HG03103 (cell line): Measurements from ENCODE around the gene KSR1.

Experiments used
- ATAC-seq: cut with Tn5 transposase; IDR thresholded peaks from one replicate; pipeline ENCODE4 v1.9.1; 2021; ENCODE audit warnings: low read depth; ENCODE audit not compliant: unreplicated experiment

KSR1 gene

GRCh38 chr17:27562777-27563455, 106.7 kb downstream of the KSR1 start:
- ATAC-seq: no peak

GRCh38 chr17:27563532-27563931, 107.3 kb downstream of the KSR1 start:
- no peak for ATAC-seq

GRCh38 chr17:27564463-27564862, 108.2 kb downstream of the KSR1 start:
- ATAC-seq: no peak

DNA sequence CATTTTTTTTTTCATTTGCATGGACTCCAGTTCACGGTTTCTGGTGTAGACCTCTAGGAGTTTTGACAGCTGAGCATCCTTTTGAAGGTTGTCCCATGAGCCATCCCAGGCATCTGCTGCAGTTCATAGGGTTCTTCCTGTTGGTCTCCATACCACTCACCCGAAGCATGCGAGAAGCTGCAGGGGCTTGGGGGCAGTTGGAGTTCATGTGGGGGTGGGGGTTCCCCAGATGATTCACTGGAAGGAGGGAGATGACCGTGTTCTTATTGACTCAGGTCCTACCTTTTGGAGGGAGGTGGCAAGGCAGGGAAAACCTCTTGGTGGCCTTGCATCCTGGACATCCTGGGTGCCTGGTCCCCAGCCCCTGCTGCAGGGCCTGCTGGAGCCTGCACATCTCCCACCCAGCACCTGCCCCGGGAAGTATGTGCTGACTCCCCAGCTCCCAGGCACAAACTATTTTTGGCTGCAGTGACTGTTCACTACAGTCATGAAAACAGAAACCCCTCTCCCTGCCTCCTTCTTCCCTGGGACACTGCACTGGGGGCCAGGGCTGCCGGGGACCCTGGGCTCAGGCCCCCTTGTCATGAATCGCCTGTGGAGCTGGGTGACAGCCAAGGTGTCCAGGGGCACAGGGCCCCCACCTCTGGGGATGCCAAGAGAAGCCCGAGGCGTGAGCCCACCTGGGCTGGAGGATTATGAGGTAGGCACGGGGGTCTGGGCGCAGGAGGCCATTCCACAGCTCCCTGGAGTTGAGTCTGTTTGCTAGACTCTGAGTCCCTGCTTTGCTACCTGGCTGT, 109.8 kb downstream of the KSR1 start:
- no peak for ATAC-seq

DNA sequence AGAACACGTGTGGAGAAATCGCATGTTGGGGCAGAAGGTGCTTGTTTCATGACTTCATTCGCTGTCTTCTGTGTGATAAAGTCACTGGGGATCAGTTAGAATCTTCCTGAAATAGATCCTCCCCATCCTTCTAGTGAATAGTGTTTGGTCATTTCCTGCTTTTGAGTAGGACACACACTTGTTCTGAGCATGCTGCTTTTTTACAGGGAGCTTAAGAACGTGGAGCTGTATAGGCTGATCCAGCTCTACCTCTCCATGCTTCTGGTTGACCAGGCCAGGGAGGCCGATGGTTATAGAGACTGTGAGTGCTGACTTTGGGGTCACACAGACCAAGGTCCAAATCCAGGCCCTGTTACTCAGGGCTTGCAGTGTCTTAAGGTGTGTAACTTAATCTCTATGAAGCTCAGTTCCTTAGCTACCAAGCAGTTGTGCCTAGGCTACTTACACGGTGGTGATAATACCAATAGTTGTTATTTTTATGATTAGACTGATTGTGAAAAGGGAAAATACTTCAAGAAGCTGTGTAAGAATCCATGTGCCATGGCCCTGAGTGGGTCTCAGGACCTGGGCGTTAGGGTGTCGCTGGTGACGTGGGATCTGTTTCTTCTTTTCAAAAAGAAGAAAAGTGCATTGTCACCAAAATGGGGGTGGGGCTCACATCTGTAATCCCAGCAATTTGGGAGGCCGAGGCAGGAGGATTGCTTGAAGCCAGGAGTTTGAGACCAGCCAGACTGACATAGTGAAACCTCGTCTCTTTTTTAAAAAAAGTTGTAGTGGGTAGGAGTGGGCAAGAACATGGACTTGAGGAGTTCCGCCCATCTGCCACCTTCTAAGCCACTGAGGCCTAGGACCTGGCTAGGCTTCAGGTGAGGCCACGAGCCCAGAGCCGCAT, 110.7 kb downstream of the KSR1 start:
- ATAC-seq: no peak

DNA sequence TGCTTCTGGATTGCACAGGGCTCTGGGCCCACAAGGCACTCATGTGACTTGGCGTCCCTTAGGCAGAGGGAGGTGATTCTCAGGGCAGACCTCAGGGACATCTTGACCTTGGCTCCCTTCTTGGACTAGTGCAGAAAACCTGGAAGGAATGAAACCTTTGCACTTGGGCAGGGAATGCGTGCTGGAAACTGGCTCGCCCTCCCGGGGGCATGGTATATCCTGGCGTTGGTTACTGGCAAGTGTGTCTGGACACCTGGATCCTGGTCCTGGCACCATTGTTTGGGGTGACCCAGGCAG, 111.3 kb downstream of the KSR1 start:
- ATAC-seq: no peak

DNA sequence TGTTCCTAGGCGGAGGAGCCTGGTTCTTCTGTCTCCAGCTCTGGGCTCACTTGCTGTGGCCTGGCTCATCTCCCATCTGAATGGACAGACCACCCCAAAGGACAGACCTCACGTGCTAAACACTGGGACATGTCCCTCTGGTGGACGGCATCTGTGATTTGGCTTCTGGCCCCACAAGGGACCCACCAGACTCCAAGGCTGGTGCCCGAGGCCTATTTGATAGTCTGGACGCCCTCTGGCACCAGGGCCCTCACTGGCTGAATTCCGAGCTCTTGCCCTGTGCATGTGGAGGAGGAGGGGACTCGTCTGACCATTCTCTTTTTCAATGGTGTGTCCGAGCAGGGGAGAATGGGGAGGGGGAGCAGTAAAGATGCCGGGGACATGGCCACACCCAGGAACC, 112.0 kb downstream of the KSR1 start:
- no peak for ATAC-seq

GRCh38 chr17:27568811-27569210, 112.6 kb downstream of the KSR1 start:
- no peak for ATAC-seq

GRCh38 chr17:27569257-27569722, 113.0 kb downstream of the KSR1 start:
- ATAC-seq: no peak

DNA sequence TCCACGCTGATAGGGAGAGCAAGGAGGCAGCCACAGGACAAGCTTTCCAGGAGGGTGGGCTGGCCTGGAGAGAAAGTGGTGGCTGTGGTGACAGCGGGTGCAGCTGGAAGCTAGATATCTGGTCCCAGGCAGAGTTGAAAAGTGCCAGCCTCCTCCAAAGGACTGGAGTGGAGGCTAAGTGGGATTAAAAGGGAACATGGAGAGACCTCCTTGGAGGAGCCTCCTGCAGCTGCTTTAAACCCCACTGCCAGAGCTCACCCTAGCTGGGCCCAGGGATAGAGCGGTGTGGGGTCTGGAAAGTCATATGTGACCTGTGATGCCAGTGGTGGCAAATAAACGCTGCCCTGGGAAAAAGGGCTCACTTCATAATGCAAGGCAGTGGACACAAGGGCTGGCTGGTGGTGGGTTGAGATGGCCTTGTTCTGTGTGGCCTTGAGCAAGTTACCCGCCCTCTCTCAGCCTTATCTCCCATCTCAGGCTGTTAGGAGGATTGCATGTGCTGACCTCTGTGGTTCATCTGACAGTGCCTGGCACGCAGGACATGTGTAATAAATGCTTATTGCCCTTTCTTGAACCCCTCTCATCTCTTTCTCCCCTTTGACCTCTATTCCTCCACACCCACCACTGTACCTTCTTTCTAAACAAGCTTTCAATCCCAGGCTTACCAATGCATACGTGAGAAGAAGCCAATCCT, 113.8 kb downstream of the KSR1 start:
- no peak for ATAC-seq

DNA sequence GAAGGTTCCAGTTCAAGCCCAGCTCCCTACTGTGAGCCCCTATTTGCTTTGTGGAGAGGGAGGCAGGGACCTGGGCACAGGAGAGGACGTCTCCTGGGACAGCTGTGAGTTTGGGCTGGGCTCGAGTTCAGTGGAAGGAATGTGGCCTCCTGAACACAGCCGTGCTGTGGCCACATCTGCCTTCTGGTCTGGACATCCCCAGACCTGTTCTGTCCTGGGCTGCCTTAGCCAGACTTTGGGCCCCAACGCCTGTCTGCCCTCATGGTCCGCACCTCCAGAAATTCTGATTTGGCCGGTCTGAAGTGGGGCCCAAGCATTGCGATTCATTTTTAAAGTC, 114.3 kb downstream of the KSR1 start:
- no peak for ATAC-seq

DNA sequence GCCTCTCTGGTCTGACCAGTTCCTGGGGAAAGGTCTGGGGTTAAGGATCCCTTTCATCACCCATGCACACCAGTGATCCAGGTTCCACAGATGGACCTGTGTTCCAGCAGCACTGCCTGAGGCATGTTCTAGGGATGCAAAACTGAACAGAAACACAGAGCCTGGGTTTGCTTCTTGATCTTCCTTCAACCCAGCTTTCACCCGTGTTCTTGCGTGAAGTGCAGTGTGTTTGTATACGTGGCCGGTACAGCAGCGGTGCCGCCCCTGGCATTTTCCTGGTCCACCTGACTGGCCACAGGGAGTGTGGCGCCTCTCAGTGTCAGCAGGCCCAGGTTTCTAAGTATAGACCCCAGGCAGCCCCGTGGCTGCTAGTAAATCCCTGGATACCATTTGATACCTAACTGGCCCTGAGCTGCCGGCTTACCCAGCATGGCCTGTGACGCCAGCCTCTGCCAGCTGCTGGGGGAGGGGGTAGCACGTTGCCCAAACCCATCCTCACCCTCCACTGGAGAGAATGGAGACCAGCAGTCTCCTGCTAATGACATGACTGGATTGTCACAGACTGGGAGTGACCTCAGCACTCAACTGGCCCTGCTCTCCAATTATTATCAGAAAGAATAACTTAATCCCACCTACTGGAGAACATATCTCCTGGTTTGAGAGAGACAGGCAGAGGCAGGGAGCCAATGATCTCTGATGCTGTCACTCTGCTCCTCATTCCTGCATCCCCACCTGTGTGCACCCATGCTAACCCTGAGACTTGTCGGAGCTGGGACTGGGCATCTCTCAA, 115.5 kb downstream of the KSR1 start:
- no peak for ATAC-seq

DNA sequence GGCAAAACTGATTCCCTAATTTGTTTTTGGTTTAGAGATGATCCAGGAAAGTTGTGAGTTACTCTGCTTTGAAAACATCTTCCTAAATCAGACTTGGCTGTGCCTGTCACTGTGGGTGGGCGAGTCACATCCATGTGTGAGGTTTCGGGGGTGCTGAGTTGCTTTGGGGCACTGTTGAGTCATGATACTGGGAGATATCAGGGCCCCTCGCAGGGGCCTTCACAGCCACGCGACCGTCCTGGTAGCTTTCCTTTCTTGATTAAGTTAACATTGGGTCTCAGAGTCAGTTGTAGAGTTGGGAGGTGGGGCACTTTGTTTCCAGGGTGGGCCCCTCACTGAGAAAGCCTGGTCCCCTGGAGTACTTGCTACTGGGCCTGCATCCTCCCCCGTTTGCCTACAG, 116.4 kb downstream of the KSR1 start:
- no peak for ATAC-seq

- ATAC-seq: no peak
Measured at GRCh38 chr17:27573548-27573947, 117.3 kb downstream of the KSR1 start.

DNA sequence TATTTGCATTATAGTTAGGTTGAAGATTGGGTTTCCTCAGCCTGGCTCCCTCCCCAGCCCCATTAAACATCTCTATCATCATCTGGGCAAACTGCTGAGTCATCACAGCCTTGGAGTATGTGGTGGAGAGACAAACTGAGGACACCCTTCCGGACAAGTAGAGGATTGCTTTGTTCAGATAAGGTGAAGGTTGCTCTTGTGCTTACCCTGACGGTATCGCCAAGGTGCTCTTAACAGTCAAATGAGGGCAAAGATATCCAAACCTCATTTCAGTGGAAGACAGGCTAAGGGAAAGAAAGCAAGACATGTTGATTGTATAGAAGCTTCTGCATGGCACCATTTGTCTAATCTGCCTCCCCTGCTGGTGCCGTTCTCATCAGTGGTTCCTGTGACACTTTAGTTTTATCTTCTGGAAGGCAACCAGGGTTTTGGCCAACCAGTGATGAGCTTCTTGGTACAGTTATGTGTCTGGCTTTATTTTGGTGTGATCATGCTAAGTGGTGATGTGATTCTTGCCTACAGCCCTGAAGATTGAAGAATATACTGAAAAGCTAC, 117.8 kb downstream of the KSR1 start:
- ATAC-seq: no peak

DNA sequence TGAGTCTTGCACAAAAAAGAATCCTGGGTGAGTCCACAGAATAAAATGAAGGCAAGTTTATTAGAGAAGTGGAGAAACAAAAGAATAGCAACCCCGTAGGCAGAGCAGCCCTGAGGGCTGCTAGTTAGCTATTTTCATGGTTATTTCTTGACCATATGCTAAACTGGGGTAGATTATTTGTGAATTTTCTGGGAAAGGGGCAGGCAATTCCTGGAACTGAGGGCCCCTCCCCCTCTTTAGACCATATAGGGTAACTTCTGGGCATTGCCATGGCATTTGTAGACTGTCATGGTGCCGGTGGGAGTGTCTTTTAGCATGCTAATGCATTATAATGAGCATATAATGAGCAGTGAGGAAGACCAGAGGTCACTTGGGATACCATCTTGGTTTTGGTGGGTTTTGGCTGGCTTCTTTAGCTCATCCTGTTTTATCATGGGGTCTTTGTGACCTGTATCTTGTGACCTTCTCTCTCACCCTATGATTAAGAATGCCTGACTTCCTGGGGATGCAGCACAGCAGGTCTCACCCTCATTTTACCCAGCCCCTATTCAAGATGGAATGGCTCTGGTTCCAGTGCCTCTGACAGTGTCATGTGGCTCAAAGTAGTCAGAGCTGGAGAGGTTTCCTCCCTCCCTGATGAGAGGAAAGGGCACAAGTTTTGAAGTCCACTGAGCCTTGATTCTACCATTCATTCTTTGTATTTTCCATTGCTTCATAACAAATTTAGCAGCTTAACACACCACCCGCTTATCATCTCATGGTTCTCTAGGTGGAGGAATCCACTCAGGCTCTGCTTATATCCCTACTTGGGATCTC, 119.1 kb downstream of the KSR1 start:
- no peak for ATAC-seq

DNA sequence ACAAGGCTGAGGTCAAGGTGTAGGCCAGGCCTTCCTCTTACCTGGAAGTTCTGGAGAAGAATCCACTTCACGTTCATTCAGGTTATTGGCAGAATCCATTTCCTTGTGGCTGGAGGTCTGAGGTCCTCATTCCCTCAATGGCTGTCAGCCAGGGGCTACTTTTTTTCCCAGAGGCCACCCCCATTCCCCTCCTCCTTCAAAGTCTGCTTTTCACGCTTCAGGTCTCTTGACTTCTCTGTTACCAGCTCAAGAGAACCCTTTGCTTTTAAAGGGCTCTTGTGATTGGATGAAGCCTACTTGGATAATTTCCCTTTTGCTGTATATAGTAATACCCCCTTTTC, 119.6 kb downstream of the KSR1 start:
- ATAC-seq: no peak

GRCh38 chr17:27576477-27577083, 120.3 kb downstream of the KSR1 start:
- no peak for ATAC-seq
